HT1080 (cell line): ENCODE results near the gene TOMM20L. TPM values are rescaled to one million over a fixed set of nuclear protein-coding genes. Genes with fewer than 3 reads are reported as not detected.
A peak's percentile ranks its signal among the peaks of the same experiment; 100 is the strongest.
"Not testable (repeated sequence)": the region's sequence is repeated elsewhere in the genome, so short reads cannot be mapped to it uniquely, and the experiment has no call there.

ENCODE experiments used
- DNase-seq: peaks from one replicate; pipeline ENCODE4 v3.0.0-alpha.2; 2015; ENCODE audit warnings: low read depth
- polyA plus RNA-seq, 2 experiments: library from polyadenylated mRNA; depleted of rRNA; stranded (reverse); fragments of >200 nt; gene quantifications; 2 replicates each; pipeline ENCODE4 v1.2.3, GENCODE V29; 2015
- total RNA-seq: library from RNA; depleted of rRNA; stranded (reverse); fragments of >200 nt; shearing (Covaris generic); gene quantifications from 2 replicates; pipeline ENCODE4 v1.2.3, GENCODE V29; 2014; rRNA removed

TOMM20L gene
- not detected in 2 replicates for total RNA-seq
- not detected in 2 replicates for polyA plus RNA-seq (2015; cell fraction: cytosol; rRNA removed)
- polyA plus RNA-seq (2015; cell fraction: nucleus; rRNA removed): not detected in 2 replicates

GRCh38 chr14:58395812-58396788 is at the start of gene TOMM20L:
Gene TOMM20L, plus strand, starts transcription at chr14:58395930. Its CDS starts 28 bp downstream, at chr14:58395958.
- DNase-seq: no peak

GRCh38 chr14:58353516-58354299 is 42.0 kb upstream of the TOMM20L start:
- DNase-seq: peak; percentile 31

GRCh38 chr14:58354808-58355207 is 40.9 kb upstream of the TOMM20L start:
- DNase-seq: no peak

GRCh38 chr14:58356268-58356667 is 39.5 kb upstream of the TOMM20L start:
- DNase-seq: no peak

- not testable (repeated sequence) for DNase-seq
Measured at GRCh38 chr14:58362272-58362671, 33.5 kb upstream of the TOMM20L start.

GRCh38 chr14:58362798-58363412 is 32.8 kb upstream of the TOMM20L start:
- DNase-seq: peak; percentile 39

GRCh38 chr14:58364316-58364715 is 31.4 kb upstream of the TOMM20L start:
- DNase-seq: no peak

GRCh38 chr14:58367296-58367695 is 28.4 kb upstream of the TOMM20L start:
- no peak for DNase-seq

- no peak for DNase-seq
Measured at GRCh38 chr14:58368956-58369355, 26.8 kb upstream of the TOMM20L start.

GRCh38 chr14:58376791-58377190 is 18.9 kb upstream of the TOMM20L start:
- no peak for DNase-seq

GRCh38 chr14:58390830-58391229 is 4.9 kb upstream of the TOMM20L start:
- no peak for DNase-seq

GRCh38 chr14:58395562-58395811 is 243 bp upstream of the TOMM20L start:
- no peak for DNase-seq

- DNase-seq: no peak
Measured at GRCh38 chr14:58397156-58397555, 1.4 kb downstream of the TOMM20L start.

- no peak for DNase-seq
Measured at GRCh38 chr14:58398495-58398894, 2.8 kb downstream of the TOMM20L start.

GRCh38 chr14:58398895-58399294 is 3.2 kb downstream of the TOMM20L start:
- no peak for DNase-seq

- DNase-seq: no peak
Measured at GRCh38 chr14:58401587-58401986, 5.9 kb downstream of the TOMM20L start.

- DNase-seq: no peak
Measured at GRCh38 chr14:58408681-58409215, 13.0 kb downstream of the TOMM20L start.

GRCh38 chr14:58414845-58415244 is 19.1 kb downstream of the TOMM20L start:
- DNase-seq: no peak

GRCh38 chr14:58415636-58416547 is 20.2 kb downstream of the TOMM20L start:
- no peak for DNase-seq

- DNase-seq: not testable (repeated sequence)
Measured at GRCh38 chr14:58416934-58417333, 21.2 kb downstream of the TOMM20L start.
